Measurements from ENCODE around the gene CCDC57.
A peak's percentile ranks its signal among the peaks of the same experiment; 100 is the strongest.

Gene CCDC57

GRCh38 chr17:82117139-82118090 is 95.2 kb downstream of the CCDC57 start:
- FAIRE-seq (no peak), DNase-seq (ENCODE audit: extremely low spot score, insufficient read length, low read depth) (no peak)

- no peak for FAIRE-seq
- no peak for DNase-seq (ENCODE audit: extremely low spot score, insufficient read length, low read depth)
Observed at GRCh38 chr17:82116246-82116645, 96.4 kb downstream of the CCDC57 start.

GRCh38 chr17:82114872-82115271 is 97.8 kb downstream of the CCDC57 start:
- no peak for DNase-seq (ENCODE audit: extremely low spot score, insufficient read length, low read depth)
- no peak for FAIRE-seq

GRCh38 chr17:82114447-82114846 is 98.2 kb downstream of the CCDC57 start:
- DNase-seq (ENCODE audit: extremely low spot score, insufficient read length, low read depth) (no peak), FAIRE-seq (no peak)

- FAIRE-seq (no peak), DNase-seq (ENCODE audit: extremely low spot score, insufficient read length, low read depth) (no peak)
Observed at GRCh38 chr17:82113941-82114340, 98.7 kb downstream of the CCDC57 start.

- DNase-seq (ENCODE audit: extremely low spot score, insufficient read length, low read depth) (no peak), FAIRE-seq (no peak)
Observed at GRCh38 chr17:82113422-82113821, 99.2 kb downstream of the CCDC57 start.

GRCh38 chr17:82112914-82113311 is 99.7 kb downstream of the CCDC57 start:
- FAIRE-seq (no peak), DNase-seq (ENCODE audit: extremely low spot score, insufficient read length, low read depth) (no peak)

GRCh38 chr17:82112181-82112913 is 100.3 kb downstream of the CCDC57 start:
- no peak for DNase-seq (ENCODE audit: extremely low spot score, insufficient read length, low read depth)
- no peak for FAIRE-seq

- DNase-seq (ENCODE audit: extremely low spot score, insufficient read length, low read depth) (no peak), FAIRE-seq (peak; percentile 15)
Observed at GRCh38 chr17:82110298-82110697, 102.3 kb downstream of the CCDC57 start.

- DNase-seq (ENCODE audit: extremely low spot score, insufficient read length, low read depth) (no peak), FAIRE-seq (no peak)
Observed at GRCh38 chr17:82108961-82109475, 103.6 kb downstream of the CCDC57 start.

- FAIRE-seq, result no peak
Observed at GRCh38 chr17:82108496-82108945, 104.1 kb downstream of the CCDC57 start.

GRCh38 chr17:82108038-82108437 is 104.6 kb downstream of the CCDC57 start:
- FAIRE-seq (no peak), DNase-seq (ENCODE audit: extremely low spot score, insufficient read length, low read depth) (no peak)

More at GRCh38 chr17:82108496-82108945, 104.1 kb downstream of the CCDC57 start:
- DNase-seq (ENCODE audit: extremely low spot score, insufficient read length, low read depth), result no peak

- FAIRE-seq (no peak), DNase-seq (ENCODE audit: extremely low spot score, insufficient read length, low read depth) (no peak)
Observed at GRCh38 chr17:82107341-82107860, 105.2 kb downstream of the CCDC57 start.

- DNase-seq (ENCODE audit: extremely low spot score, insufficient read length, low read depth), result no peak
- FAIRE-seq, result no peak
Observed at GRCh38 chr17:82106688-82107305, 105.8 kb downstream of the CCDC57 start.

- peak; percentile 96 for FAIRE-seq
- peak; percentile 82 for DNase-seq (ENCODE audit: extremely low spot score, insufficient read length, low read depth)
Observed at GRCh38 chr17:82105882-82106687, 106.6 kb downstream of the CCDC57 start.

GRCh38 chr17:82105417-82105881 is 107.2 kb downstream of the CCDC57 start:
- FAIRE-seq (no peak), DNase-seq (ENCODE audit: extremely low spot score, insufficient read length, low read depth) (no peak)

GRCh38 chr17:82104797-82105416 is 107.7 kb downstream of the CCDC57 start:
- FAIRE-seq (no peak), DNase-seq (ENCODE audit: extremely low spot score, insufficient read length, low read depth) (no peak)

GRCh38 chr17:82103553-82104451 is 108.8 kb downstream of the CCDC57 start:
- no peak for DNase-seq (ENCODE audit: extremely low spot score, insufficient read length, low read depth)
- FAIRE-seq, result no peak
